B cell (primary cell): ENCODE data around the gene UROS. TPM values are rescaled to one million over a fixed set of nuclear protein-coding genes. Genes with fewer than 3 reads are reported as not detected.

Source experiments
- ATAC-seq: fragments of 200-7000 bp; cut with Tn5 transposase; one replicate; pipeline ENCODE4 v1.10.0; 2021; ENCODE audit warnings: low read depth, mild to moderate bottlenecking, moderate number of reproducible peaks, moderate library complexity
- CTCF ChIA-PET: fragments of 350-600 bp; sonication (Branson Sonifier 250); formaldehyde crosslinking; loops from one replicate; lab custom pipeline; 2021; ENCODE audit warnings: antibody characterized with exemption, inconsistent platforms; lab: Charles Lee
- POLR2A ChIA-PET: fragments of 350-600 bp; sonication (Branson Sonifier 250); formaldehyde crosslinking; loops from one replicate; lab custom pipeline; 2021; ENCODE audit warnings: antibody characterized with exemption; lab: Charles Lee
- DNase-seq: peaks from one replicate; pipeline ENCODE4 v3.0.0; 2013
- H2AFZ ChIP-seq: 2 replicates; pipeline ENCODE4 v1.6.1; 2012; ENCODE audit warnings: mild to moderate bottlenecking, low read depth, low read length; ENCODE audit not compliant: insufficient read depth, poor library complexity, severe bottlenecking
- H3K27ac ChIP-seq, 2 donors: 1 replicate in 1 of 2; 2 replicates in 1 of 2; pipeline ENCODE4 v1.5.1; 2012 to 2013; ENCODE audit warnings: low read length in 2 of 2, mild to moderate bottlenecking in 2 of 2, moderate library complexity in 1 of 2
- H3K27me3 ChIP-seq, 4 experiments: fragments of 200-600 bp in 1 of 4; sonication (generic) in 1 of 4; replicated peaks in 1 of 4; 1 replicate in 2 of 4; 2 replicates in 2 of 4; pipeline versions ENCODE4 v1.6.1 to v1.7.0; 2013 to 2016; ENCODE audit warnings: low read length in 3 of 4, mild to moderate bottlenecking in 2 of 4, mixed read lengths in 1 of 4, moderate library complexity in 1 of 4; ENCODE audit not compliant: insufficient read depth in 4 of 4, control insufficient read depth in 3 of 4; ENCODE audit errors: control extremely low read depth in 1 of 4
- H3K36me3 ChIP-seq, 2 experiments: replicated peaks in 1 of 2; 1 replicate in 1 of 2; 2 replicates in 1 of 2; pipeline versions ENCODE4 v1.6.1 to v1.7.1; 2013; ENCODE audit warnings: low read length in 1 of 2; ENCODE audit not compliant: insufficient read depth in 2 of 2, control insufficient read depth in 1 of 2; ENCODE audit errors: control extremely low read depth in 1 of 2, extremely low read depth in 1 of 2
- H3K4me1 ChIP-seq, 2 donors: fragments of 200-600 bp in 1 of 2; sonication (generic) in 1 of 2; 1 replicate in 1 of 2; 2 replicates in 1 of 2; pipeline versions ENCODE4 v1.5.1 to v1.6.1; 2013 to 2017; ENCODE audit warnings: low read length in 2 of 2; ENCODE audit not compliant: control insufficient read depth in 2 of 2, insufficient read depth in 2 of 2
- H3K4me2 ChIP-seq: replicated peaks from 2 replicates; pipeline ENCODE3; 2012; ENCODE audit warnings: mild to moderate bottlenecking, low read depth, low read length; ENCODE audit not compliant: poor library complexity, severe bottlenecking
- H3K4me3 ChIP-seq, 5 experiments: fragments of 200-600 bp in 1 of 5; sonication (generic) in 1 of 5; 1 replicate in 3 of 5; 2 replicates in 2 of 5; pipeline versions ENCODE4 v1.5.1 to v1.7.0; 2011 to 2016; ENCODE audit warnings: low read length in 4 of 5, mild to moderate bottlenecking in 4 of 5, low read depth in 2 of 5, control low read depth in 1 of 5, moderate library complexity in 1 of 5; ENCODE audit not compliant: insufficient read depth in 1 of 5; ENCODE audit errors: control extremely low read depth in 1 of 5, extremely low read depth in 1 of 5
- H3K79me2 ChIP-seq: fragments of 200-600 bp; sonication (generic); one replicate; pipeline ENCODE4 v1.6.0; 2016; ENCODE audit warnings: low read length; ENCODE audit not compliant: control insufficient read depth, insufficient read depth
- H3K9ac ChIP-seq: fragments of 200-600 bp; sonication (generic); 2 replicates; pipeline ENCODE4 v1.6.1; 2017; ENCODE audit warnings: mild to moderate bottlenecking, low read length, moderate library complexity
- H3K9me3 ChIP-seq, 3 donors: one replicate each; pipeline versions ENCODE4 v1.6.1 to v1.7.1; 2013; ENCODE audit warnings: low read length in 2 of 3; ENCODE audit not compliant: control insufficient read depth in 2 of 3, insufficient read depth in 1 of 3; ENCODE audit errors: control extremely low read depth in 1 of 3
- H4K20me1 ChIP-seq: 2 replicates; pipeline ENCODE4 v1.6.0; 2012; ENCODE audit warnings: mild to moderate bottlenecking, low read length; ENCODE audit not compliant: insufficient read depth, control insufficient read depth, poor library complexity, severe bottlenecking
- H3K27ac Mint-ChIP-seq: one replicate; pipeline ENCODE4 v1.8.0; 2021; ENCODE audit warnings: mixed read lengths
- H3K27me3 Mint-ChIP-seq: one replicate; pipeline ENCODE4 v1.8.0; 2021; ENCODE audit warnings: mixed read lengths
- H3K4me1 Mint-ChIP-seq: one replicate; pipeline ENCODE4 v1.8.0; 2021; ENCODE audit warnings: mixed read lengths
- H3K4me3 Mint-ChIP-seq: one replicate; pipeline ENCODE4 v1.8.0; 2021; ENCODE audit warnings: mixed read lengths
- H3K9me3 Mint-ChIP-seq: one replicate; pipeline ENCODE4 v1.8.0; 2022; ENCODE audit warnings: mixed read lengths; ENCODE audit not compliant: insufficient read depth
- EZH2 ChIP-seq: IDR thresholded peaks from 2 replicates; pipeline ENCODE4 v1.6.1; 2012; ENCODE audit warnings: borderline replicate concordance, low read depth, mild to moderate bottlenecking, moderate library complexity, low read length; ENCODE audit not compliant: insufficient read depth, poor library complexity, severe bottlenecking
- WGBS: methylation state at CpG from one replicate; pipeline ENCODE4 v1.1.5; 2013; ENCODE audit warnings: missing lambda C conversion rate; ENCODE audit not compliant: insufficient coverage; 5-methylcytosine and 5-hydroxymethylcytosine counted together
- intact Hi-C: fragments of 100-400 bp; cut with micrococcal nuclease; formaldehyde crosslinking; loops from one replicate; pipeline ENCODE4 v1.10.0; 2022
- polyA plus RNA-seq: library from polyadenylated mRNA; depleted of rRNA; stranded (reverse); fragments of >200 nt; gene quantifications from 2 replicates; pipeline ENCODE4 v1.2.3, GENCODE V29; 2012
- small RNA-seq: library from RNA; depleted of rRNA; stranded (forward); fragments of <200 nt; gene quantifications from one replicate; pipeline ENCODE3, GENCODE V24; 2012; ENCODE audit warnings: low replicate concordance, low read depth; ENCODE audit not compliant: insufficient read length
- total RNA-seq, 2 donors: library from RNA; stranded (reverse); fragments of 120-200 nt in 1 of 2; gene quantifications; 1 replicate in 1 of 2; 2 replicates in 1 of 2; pipeline versions ENCODE4 v1.2.3 to v1.2.4, GENCODE V29; 2013 to 2022
- TF ChIP-seq, protein P1 (sequence below): fragments of 200-600 bp; IDR thresholded peaks from one replicate; pipeline ENCODE4 v1.8.0; 2022; ENCODE audit warnings: antibody characterized with exemption, mild to moderate bottlenecking

Gene UROS
- total and polyA plus RNA-seq, 2 donors (not counting 1 experiment from before 2014, with no cell fraction given), result 28.3 to 37.1 TPM

DNA sequence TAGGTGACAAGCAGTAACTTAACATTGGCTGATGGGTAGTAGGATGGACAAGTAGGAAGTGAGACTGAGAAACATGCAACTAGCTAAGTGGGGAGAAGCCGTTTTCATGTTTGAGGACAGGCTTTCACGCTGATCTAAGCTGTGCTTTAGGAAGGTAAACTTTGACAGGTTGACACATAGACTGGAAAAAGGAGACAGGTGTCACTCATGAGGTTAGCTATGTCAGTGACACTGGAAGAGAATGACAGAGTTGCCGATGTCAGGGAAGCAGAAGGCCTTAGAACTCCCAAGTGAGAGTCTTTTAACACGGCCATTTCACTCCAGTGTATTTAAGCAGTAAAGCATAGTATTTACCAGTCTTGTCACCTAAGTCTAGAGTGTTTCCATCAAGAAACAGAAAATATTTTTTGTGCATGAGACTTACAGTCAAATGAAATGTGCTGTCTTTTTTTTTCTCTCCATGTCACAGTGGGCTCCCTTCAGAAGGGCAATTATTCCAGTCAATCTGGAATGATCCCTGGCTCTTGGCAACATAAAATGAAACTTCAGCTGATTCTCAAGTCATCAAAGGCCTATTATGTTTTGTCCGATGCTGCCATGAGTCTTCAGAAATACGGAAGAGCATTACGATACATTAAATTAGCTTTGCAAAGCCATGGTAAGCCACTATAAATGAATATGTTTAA lies 82.9 kb downstream of the UROS start:
- H3K9ac ChIP-seq, result no peak overlapping the region
- H3K27ac ChIP-seq, result no peak overlapping the region
- ChIA-PET CTCF (no interaction called here), POLR2A (no interaction called here)
- TF ChIP-seq EZH2, result no peak
- TF ChIP-seq, protein P1, sequence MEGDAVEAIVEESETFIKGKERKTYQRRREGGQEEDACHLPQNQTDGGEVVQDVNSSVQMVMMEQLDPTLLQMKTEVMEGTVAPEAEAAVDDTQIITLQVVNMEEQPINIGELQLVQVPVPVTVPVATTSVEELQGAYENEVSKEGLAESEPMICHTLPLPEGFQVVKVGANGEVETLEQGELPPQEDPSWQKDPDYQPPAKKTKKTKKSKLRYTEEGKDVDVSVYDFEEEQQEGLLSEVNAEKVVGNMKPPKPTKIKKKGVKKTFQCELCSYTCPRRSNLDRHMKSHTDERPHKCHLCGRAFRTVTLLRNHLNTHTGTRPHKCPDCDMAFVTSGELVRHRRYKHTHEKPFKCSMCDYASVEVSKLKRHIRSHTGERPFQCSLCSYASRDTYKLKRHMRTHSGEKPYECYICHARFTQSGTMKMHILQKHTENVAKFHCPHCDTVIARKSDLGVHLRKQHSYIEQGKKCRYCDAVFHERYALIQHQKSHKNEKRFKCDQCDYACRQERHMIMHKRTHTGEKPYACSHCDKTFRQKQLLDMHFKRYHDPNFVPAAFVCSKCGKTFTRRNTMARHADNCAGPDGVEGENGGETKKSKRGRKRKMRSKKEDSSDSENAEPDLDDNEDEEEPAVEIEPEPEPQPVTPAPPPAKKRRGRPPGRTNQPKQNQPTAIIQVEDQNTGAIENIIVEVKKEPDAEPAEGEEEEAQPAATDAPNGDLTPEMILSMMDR, result no peak
- 96% methylated on average over 5 of the region's 7 CpGs for WGBS
- no peaks in the 10 kb centered on the region for H3K27me3 ChIP-seq
- Mint-ChIP-seq H3K27ac (no peak overlapping the region), H3K9me3 (no peaks in the 10 kb centered on the region), H3K27me3 (no peaks in the 10 kb centered on the region), H3K4me3 (no peak overlapping the region), H3K4me1 (no peaks in the 10 kb centered on the region)
- H3K9me3 ChIP-seq, result no peaks in the 10 kb centered on the region
- no peak overlapping the region for H3K4me3 ChIP-seq
- intact Hi-C loops, result no loop called here
- H2AFZ ChIP-seq, result no peak overlapping the region
- no peak overlapping the region for H3K4me2 ChIP-seq
- no peaks in the 10 kb centered on the region for H3K4me1 ChIP-seq
- H3K36me3 ChIP-seq, result peaks cover 8 to 91% of the 10 kb centered on the region in 2 experiments
- no peak for ATAC-seq
- H4K20me1 ChIP-seq, result no peaks in the 10 kb centered on the region
- no peak for DNase-seq
- H3K79me2 ChIP-seq, result no peaks in the 10 kb centered on the region

Small RNA genes within 50 kb of the gene (small RNA-seq; reads per million reads assigned to genes)
- gene MIR4484 (not detected), gene RF00017 (not detected)

Other genes with a start within 250 kb of the UROS start
- not detected in 2 replicates for gene TEX36, start 140.1 kb downstream of the UROS start, total RNA-seq
- not detected in 2 replicates for gene TEX36, start 140.1 kb downstream of the UROS start, polyA plus RNA-seq
- gene EDRF1, start 103.5 kb downstream of the UROS start, total RNA-seq, result 63.0 and 69.4 TPM in 2 replicates
- gene EDRF1, start 103.5 kb downstream of the UROS start, polyA plus RNA-seq, result 26.1 and 42.8 TPM in 2 replicates
- 0.15 TPM in 2 replicates for gene MMP21, start 47.4 kb downstream of the UROS start, total RNA-seq
- gene MMP21, start 47.4 kb downstream of the UROS start, polyA plus RNA-seq, result 0.18 and 0.39 TPM in 2 replicates
- gene BCCIP, start 288 bp upstream of the UROS start, total RNA-seq, result 40.7 and 43.5 TPM in 2 replicates
- 10.5 and 14.5 TPM in 2 replicates for gene BCCIP, start 288 bp upstream of the UROS start, polyA plus RNA-seq
- 10.9 and 12.4 TPM in 2 replicates for gene DHX32, start 58.0 kb upstream of the UROS start, total RNA-seq
- 5.2 and 5.4 TPM in 2 replicates for gene DHX32, start 58.0 kb upstream of the UROS start, polyA plus RNA-seq
- gene FANK1, start 73.3 kb upstream of the UROS start, total RNA-seq, result 0.75 TPM in 1 of 2 replicates, not detected in the other
- 0.13 and 0.23 TPM in 2 replicates for gene FANK1, start 73.3 kb upstream of the UROS start, polyA plus RNA-seq